ENCODE measurements around the gene NIPAL3.

DNA sequence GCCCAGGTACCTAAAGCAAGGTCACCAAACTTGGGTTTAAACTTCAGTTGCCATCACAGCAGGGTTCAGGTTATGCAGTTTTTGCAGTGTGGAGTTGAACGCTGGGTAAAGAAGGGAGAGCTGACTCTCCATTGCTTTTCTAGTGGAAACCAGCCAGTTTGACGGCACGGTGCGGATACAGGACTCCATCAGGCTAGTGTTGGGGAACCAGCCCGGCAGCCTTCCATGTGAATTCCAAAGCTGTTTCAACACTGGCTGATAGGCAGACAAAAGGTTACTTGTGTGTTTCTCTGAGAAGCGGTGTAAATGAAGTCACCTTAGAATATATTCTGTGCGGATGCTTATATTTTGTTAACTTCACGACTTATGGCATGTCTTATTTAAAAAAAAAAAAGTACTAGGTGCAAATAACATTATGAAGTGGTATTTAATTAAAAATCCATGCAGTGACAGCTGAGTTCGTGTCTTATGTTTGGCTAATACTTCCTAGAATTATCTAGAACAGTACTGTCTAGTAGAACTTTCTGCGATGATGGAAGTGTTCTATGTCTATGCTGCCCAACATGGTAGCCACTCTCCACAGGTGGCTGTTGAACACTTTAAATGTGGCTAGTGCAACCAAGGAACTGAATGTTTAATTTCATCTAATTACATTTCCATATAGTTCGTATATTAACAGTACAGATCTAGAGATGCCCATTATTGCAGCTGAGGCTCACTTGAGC, 57.1 kb downstream of the NIPAL3 start:
- TF ChIP-seq, protein P1, sequence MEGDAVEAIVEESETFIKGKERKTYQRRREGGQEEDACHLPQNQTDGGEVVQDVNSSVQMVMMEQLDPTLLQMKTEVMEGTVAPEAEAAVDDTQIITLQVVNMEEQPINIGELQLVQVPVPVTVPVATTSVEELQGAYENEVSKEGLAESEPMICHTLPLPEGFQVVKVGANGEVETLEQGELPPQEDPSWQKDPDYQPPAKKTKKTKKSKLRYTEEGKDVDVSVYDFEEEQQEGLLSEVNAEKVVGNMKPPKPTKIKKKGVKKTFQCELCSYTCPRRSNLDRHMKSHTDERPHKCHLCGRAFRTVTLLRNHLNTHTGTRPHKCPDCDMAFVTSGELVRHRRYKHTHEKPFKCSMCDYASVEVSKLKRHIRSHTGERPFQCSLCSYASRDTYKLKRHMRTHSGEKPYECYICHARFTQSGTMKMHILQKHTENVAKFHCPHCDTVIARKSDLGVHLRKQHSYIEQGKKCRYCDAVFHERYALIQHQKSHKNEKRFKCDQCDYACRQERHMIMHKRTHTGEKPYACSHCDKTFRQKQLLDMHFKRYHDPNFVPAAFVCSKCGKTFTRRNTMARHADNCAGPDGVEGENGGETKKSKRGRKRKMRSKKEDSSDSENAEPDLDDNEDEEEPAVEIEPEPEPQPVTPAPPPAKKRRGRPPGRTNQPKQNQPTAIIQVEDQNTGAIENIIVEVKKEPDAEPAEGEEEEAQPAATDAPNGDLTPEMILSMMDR (IDR thresholded peaks at IDR 0.05), result no peak
- no peak for TF ChIP-seq EP300 (IDR thresholded peaks at IDR 0.05)
